ENCODE measurements around the gene ANKRD13D.
A peak's percentile ranks its signal among the peaks of the same experiment; 100 is the strongest.
"Not testable (repeated sequence)": the region's sequence is repeated elsewhere in the genome, so short reads cannot be mapped to it uniquely, and the experiment has no call there.

Gene ANKRD13D

GRCh38 chr11:67289226-67289650 lies at the start of gene ANKRD13D:
Gene ANKRD13D (plus strand): TSS chr11:67289303. CDS start chr11:67289461, 158 bp downstream.
- DNase-seq (ENCODE audit: low read depth): no peak

GRCh38 chr11:67239783-67240575 lies 49.1 kb upstream of the ANKRD13D start:
- DNase-seq (ENCODE audit: low read depth): peak; percentile 96

GRCh38 chr11:67240576-67241389 lies 48.3 kb upstream of the ANKRD13D start:
- peak; percentile 12 for DNase-seq (ENCODE audit: low read depth)

- no peak for DNase-seq (ENCODE audit: low read depth)
Observed at GRCh38 chr11:67242548-67242947, 46.6 kb upstream of the ANKRD13D start.

- no peak for DNase-seq (ENCODE audit: low read depth)
Observed at GRCh38 chr11:67243051-67243450, 46.1 kb upstream of the ANKRD13D start.

GRCh38 chr11:67245046-67245445 lies 44.1 kb upstream of the ANKRD13D start:
- no peak for DNase-seq (ENCODE audit: low read depth)

GRCh38 chr11:67247946-67248550 lies 41.1 kb upstream of the ANKRD13D start:
- DNase-seq (ENCODE audit: low read depth): no peak

- no peak for DNase-seq (ENCODE audit: low read depth)
Observed at GRCh38 chr11:67248653-67249052, 40.5 kb upstream of the ANKRD13D start.

GRCh38 chr11:67250059-67251043 lies 38.8 kb upstream of the ANKRD13D start:
- DNase-seq (ENCODE audit: low read depth): no peak

GRCh38 chr11:67251841-67252240 lies 37.3 kb upstream of the ANKRD13D start:
- no peak for DNase-seq (ENCODE audit: low read depth)

GRCh38 chr11:67252831-67253239 lies 36.3 kb upstream of the ANKRD13D start:
- DNase-seq (ENCODE audit: low read depth): no peak

- no peak for DNase-seq (ENCODE audit: low read depth)
Observed at GRCh38 chr11:67253872-67254624, 35.1 kb upstream of the ANKRD13D start.

GRCh38 chr11:67254798-67255197 lies 34.3 kb upstream of the ANKRD13D start:
- DNase-seq (ENCODE audit: low read depth): no peak

GRCh38 chr11:67255353-67255752 lies 33.8 kb upstream of the ANKRD13D start:
- no peak for DNase-seq (ENCODE audit: low read depth)

- DNase-seq (ENCODE audit: low read depth): no peak
Observed at GRCh38 chr11:67255864-67256263, 33.2 kb upstream of the ANKRD13D start.

- DNase-seq (ENCODE audit: low read depth): no peak
Observed at GRCh38 chr11:67256477-67257135, 32.5 kb upstream of the ANKRD13D start.

GRCh38 chr11:67260406-67260805 lies 28.7 kb upstream of the ANKRD13D start:
- DNase-seq (ENCODE audit: low read depth): no peak

- DNase-seq (ENCODE audit: low read depth): not testable (repeated sequence)
Observed at GRCh38 chr11:67260885-67261639, 28.0 kb upstream of the ANKRD13D start.

GRCh38 chr11:67261640-67261945 lies 27.5 kb upstream of the ANKRD13D start:
- no peak for DNase-seq (ENCODE audit: low read depth)
